Parathyroid adenoma (tissue), 2 donors: ENCODE results near the gene CERS2.
A peak's percentile ranks its signal among the peaks of the same experiment; 100 is the strongest.

Source experiments
- H2AFZ ChIP-seq: fragments of 300-600 bp; sonication (generic); one replicate; pipeline ENCODE4 v1.7.0; 2017; ENCODE audit warnings: antibody characterized with exemption, mild to moderate bottlenecking
- H3K27ac ChIP-seq: fragments of 300-600 bp; sonication (generic); one replicate; pipeline ENCODE4 v1.7.0; 2017
- H3K27me3 ChIP-seq: fragments of 300-600 bp; sonication (generic); one replicate; pipeline ENCODE4 v1.7.0; 2017; ENCODE audit warnings: low read length; ENCODE audit not compliant: control insufficient read depth, insufficient read depth
- H3K36me3 ChIP-seq: fragments of 300-600 bp; sonication (generic); one replicate; pipeline ENCODE4 v1.7.0; 2017; ENCODE audit warnings: low read length; ENCODE audit not compliant: control insufficient read depth, insufficient read depth
- H3K4me1 ChIP-seq: fragments of 300-600 bp; sonication (generic); one replicate; pipeline ENCODE4 v1.7.0; 2017; ENCODE audit warnings: control low read depth
- H3K4me2 ChIP-seq: fragments of 300-600 bp; sonication (generic); one replicate; pipeline ENCODE4 v1.7.0; 2017; ENCODE audit warnings: low read length
- H3K4me3 ChIP-seq: fragments of 300-600 bp; sonication (generic); one replicate; pipeline ENCODE4 v1.7.0; 2017; ENCODE audit warnings: low read depth, low read length
- H3K79me2 ChIP-seq: fragments of 300-600 bp; sonication (generic); one replicate; pipeline ENCODE4 v1.7.0; 2017; ENCODE audit warnings: control low read depth
- H3K9ac ChIP-seq: fragments of 300-600 bp; sonication (generic); one replicate; pipeline ENCODE4 v1.7.0; 2017; ENCODE audit warnings: mild to moderate bottlenecking
- H3K9me3 ChIP-seq: fragments of 300-600 bp; sonication (generic); one replicate; pipeline ENCODE4 v1.7.0; 2017; ENCODE audit warnings: low read length; ENCODE audit not compliant: control insufficient read depth
- CTCF ChIP-seq: fragments of 300-600 bp; sonication (generic); IDR thresholded peaks from one replicate; pipeline ENCODE4 v1.7.0; 2017; ENCODE audit warnings: antibody characterized with exemption, mild to moderate bottlenecking
- donor health status: primary hyperparathyroidism.

CERS2 gene

GRCh38 chr1:150981805-150982712 is 7.4 kb upstream of the CERS2 start, which contains the start of gene ANXA9:
TSS of gene ANXA9 (plus strand) at chr1:150982292. CDS start at chr1:150983106, 814 bp downstream.
- Histone ChIP-seq H3K36me3 (no peaks in the 10 kb centered on the region), H3K4me2 (peak within 1 kb of the TSS; percentile 69), H3K4me3 (peak within 1 kb of the TSS; percentile 45), H3K9me3 (no peaks in the 10 kb centered on the region), H3K4me1 (peaks cover 20% of the 10 kb centered on the region), H3K79me2 (no peaks in the 10 kb centered on the region), H3K27me3 (no peaks in the 10 kb centered on the region), H3K27ac (peak within 1 kb of the TSS; percentile 86), H2AFZ (peak within 1 kb of the TSS; percentile 80), H3K9ac (no peak within 1 kb of the TSS)
- no peak for TF ChIP-seq CTCF

- Histone ChIP-seq H3K9ac (no peak overlapping the region), H2AFZ (peak overlapping the region; percentile 80)
These were observed 6.7 kb upstream of the CERS2 start for GRCh38 chr1:150981177-150981804.

GRCh38 chr1:150979092-150980056 is 4.7 kb upstream of the CERS2 start:
- Histone ChIP-seq H3K4me3 (no peak overlapping the region), H3K27me3 (no peaks in the 10 kb centered on the region), H3K9ac (no peak overlapping the region), H3K36me3 (no peaks in the 10 kb centered on the region), H2AFZ (peak overlapping the region; percentile 82), H3K4me1 (peaks cover 23% of the 10 kb centered on the region), H3K79me2 (no peaks in the 10 kb centered on the region), H3K4me2 (peak overlapping the region; percentile 25), H3K9me3 (no peaks in the 10 kb centered on the region), H3K27ac (peak overlapping the region; percentile 52)
- TF ChIP-seq CTCF: peak; percentile 98

More at GRCh38 chr1:150981177-150981804, 6.7 kb upstream of the CERS2 start:
- peak overlapping the region; percentile 69 for H3K4me2 ChIP-seq
- H3K9me3 ChIP-seq: no peaks in the 10 kb centered on the region
- no peak for TF ChIP-seq CTCF
- no peaks in the 10 kb centered on the region for H3K27me3 ChIP-seq
- H3K4me1 ChIP-seq: peaks cover 23% of the 10 kb centered on the region
- peak overlapping the region; percentile 86 for H3K27ac ChIP-seq
- no peaks in the 10 kb centered on the region for H3K79me2 ChIP-seq
- H3K4me3 ChIP-seq: no peak overlapping the region
- H3K36me3 ChIP-seq: no peaks in the 10 kb centered on the region

GRCh38 chr1:150976879-150977694 is 2.5 kb upstream of the CERS2 start:
- no peak overlapping the region for H3K4me3 ChIP-seq
- peak overlapping the region; percentile 71 for H3K27ac ChIP-seq
- no peak for TF ChIP-seq CTCF
- peaks cover 27% of the 10 kb centered on the region for H3K4me1 ChIP-seq
- H3K9ac ChIP-seq: no peak overlapping the region
- H3K79me2 ChIP-seq: peaks cover 7% of the 10 kb centered on the region
- H2AFZ ChIP-seq: peak overlapping the region; percentile 53
- no peaks in the 10 kb centered on the region for H3K27me3 ChIP-seq
- no peaks in the 10 kb centered on the region for H3K9me3 ChIP-seq
- no peaks in the 10 kb centered on the region for H3K36me3 ChIP-seq
- H3K4me2 ChIP-seq: peak overlapping the region; percentile 5
